Stimulated activated CD4-positive, alpha-beta T cell treated with anti-CD3 and anti-CD28 coated beads, Interleukin-4, amount 100 ng/mL, for 4 hours (primary cell): ENCODE measurements around the gene NPAS2.

Experiments used
- DNase-seq, 2 experiments: peaks; one replicate each; pipeline ENCODE4 v3.0.0-alpha.2; 2020

NPAS2 gene

DNA sequence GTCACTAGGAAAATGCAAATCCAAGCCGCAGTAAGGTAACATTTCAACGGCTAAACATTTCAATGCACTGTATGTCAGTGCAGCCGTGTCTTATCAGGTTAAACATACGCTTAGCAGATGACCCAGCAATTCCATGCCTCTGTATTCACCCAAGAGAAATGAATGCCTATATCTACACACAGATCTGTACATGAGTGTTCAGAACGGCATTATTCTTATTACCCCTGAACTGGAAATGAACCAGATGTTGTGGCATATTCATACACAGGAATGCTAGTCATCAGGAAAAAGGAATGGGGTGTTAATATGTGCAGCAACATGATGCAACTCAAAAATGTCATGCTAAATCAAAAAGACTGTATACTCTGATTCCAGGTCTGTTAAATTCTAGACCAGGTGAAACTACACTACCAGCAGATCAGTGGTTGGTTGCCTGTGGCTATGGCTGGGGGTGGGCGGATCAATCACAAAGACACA lies 101.8 kb downstream of the NPAS2 start:
- DNase-seq = no peak

DNA sequence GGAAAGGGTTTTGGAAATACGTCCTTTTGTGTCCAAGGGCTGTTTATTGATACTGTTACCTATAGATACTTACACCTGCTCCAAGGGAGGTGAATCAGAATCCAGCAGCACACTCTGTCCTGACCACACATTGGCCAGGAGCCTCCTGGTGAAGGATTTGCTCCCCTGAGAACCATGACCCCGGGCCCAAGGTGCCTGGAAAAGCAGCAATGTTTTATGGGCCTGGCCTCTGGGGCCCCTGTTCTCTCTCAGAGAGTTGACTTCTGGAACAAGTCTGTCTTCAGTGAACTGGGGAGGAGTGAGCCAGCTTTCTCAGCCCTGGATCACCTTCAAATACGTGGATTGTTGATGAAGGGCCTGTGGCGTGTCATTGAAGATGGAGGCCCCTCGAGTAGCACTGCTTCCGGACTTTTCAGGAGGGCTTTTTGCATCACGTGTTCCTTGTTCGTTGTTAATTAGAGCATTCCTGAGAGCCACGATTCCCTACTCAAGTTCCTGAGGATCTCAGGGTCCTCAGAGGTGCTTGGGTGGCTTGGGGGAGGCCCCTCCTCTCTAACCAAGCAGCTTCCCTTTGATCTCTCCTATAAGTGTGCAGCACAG lies 103.6 kb downstream of the NPAS2 start:
- DNase-seq = no peak

DNA sequence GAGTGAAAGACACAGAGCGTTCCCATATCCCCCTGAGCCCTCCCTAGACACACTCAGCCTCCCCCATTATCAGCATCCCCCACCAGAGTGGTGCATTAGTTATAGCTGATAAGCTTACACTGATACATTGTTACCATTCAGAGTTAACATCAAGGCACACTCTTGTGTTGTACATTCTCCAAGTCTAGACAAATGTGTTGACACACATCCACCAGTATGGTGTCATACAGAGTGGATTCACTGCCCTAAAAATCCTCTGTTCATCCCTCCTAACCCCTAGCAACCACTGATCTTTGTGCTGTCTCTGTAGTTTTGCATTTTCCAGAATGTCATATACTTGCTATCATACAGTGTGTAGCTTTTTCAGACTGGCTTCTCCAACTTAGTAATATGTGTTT lies 104.2 kb downstream of the NPAS2 start:
- no peak for DNase-seq

DNA sequence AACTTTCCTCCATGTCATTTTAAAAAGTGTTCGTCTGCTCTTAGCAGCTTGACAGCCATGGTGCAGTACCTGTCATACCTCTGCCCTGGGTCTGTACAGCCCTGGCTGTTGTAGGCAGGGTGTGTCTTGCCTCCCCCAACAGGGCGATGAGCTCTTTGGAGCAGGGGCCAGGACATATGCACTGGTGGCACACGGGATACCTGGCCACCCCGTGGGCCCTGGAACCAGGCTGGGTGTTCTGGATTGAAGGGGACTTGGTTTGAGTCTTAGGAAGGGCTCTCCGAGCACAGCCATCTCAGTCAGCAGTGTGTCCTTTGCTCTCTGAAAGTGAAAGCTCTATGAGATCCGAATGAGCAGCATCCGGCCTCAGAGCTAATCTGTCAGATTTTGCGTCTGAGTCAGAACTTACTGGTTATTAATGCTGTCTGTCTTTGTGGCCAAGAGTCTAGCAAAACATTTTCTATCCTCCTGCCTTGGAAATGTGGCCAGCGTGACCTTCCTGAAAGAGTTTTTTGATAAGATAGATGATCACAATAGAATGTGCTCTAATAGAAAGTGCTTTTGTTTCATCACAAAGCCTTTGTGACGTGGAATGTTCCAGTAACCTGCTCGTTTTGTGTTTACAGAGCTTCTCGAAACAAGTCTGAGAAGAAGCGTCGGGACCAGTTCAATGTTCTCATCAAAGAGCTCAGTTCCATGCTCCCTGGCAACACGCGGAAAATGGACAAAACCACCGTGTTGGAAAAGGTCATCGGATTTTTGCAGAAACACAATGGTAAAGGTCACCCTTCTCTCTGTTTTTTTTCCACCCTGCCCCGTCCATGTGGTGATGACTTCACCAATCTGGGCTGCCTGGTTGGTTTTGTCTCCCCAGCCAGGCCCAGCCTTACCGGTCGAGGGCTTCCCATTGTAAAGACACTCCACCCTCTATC lies 104.8 kb downstream of the NPAS2 start:
- DNase-seq = peak in 1 of 2 experiments; percentile 9

DNA sequence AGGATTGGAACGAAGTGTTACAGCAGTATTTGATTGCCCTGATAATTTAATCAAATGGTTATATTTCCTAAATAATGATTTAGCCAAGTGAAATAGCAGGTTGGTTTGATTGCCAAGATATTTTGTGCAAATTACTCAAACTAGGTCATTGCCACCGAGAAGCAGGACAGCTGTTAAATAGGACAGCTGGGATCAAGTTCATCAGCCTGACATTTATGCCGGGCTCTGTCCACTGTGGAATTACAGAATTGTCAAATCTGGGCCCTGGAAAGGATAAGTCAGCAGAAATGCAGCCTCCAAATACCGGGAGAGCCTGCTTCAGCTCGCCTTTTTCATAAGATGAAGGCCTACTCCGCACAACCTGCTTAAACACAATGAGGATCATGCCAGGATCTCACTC lies 108.3 kb downstream of the NPAS2 start:
- no peak for DNase-seq

DNA sequence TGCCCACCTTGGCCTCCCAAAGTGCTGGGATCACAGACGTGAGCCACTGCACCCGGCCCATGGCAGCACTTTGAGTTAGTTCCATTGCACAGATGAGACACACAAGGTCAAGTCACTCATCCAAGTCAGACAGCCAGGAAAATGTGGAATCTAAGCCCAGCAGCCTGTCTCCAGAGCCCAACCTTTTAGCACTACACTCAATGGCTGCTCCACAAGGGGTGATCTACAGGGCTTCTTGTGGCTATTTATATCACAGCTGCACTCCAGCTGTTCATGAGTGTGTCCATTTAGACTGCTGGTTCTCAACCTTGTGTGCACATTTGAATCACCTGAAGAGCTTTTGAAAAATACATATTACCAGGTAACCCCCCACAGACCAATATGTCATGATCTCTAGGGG lies 109.2 kb downstream of the NPAS2 start:
- no peak for DNase-seq

DNA sequence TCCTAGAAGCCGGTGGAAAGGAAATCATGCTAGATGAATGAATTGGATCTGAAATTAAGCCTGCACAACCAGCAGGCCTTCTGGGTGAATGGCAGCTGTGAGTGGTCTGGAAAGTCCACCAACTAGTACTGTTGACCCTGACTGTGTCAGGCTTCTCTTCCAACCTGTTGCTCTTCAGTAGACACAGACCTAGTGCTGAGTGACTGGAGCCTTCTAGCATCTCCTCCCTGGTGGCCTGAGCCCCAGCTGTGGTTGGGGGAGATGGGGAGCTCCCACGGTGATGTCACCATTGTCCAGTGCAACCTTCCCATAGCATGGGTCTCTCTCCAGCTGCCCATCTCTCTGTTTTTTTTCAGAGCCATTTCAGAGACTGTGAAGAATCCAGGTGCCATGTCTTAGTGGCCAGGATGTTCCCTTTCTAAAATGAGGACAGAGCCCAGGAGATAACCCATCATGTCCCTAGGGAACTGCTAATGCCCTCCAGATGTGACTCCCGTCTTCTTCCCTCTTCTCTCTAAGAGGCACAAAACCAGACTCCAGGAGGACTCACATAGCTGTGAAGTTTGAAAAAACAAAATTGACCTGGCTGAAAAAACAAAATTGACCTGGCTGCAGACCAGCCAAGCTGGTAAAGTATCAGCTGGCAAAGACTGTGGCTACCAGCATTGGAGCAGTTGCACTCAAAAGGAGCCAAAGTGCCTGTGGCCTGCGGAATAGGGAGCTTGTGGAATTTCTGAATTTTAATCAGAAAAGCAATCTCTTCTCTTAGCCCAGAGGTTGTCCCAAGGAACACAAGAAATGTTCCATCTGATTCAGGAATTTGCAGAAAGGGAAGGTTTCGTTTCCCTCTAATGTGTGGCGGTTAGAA lies 114.8 kb downstream of the NPAS2 start:
- no peak for DNase-seq

DNA sequence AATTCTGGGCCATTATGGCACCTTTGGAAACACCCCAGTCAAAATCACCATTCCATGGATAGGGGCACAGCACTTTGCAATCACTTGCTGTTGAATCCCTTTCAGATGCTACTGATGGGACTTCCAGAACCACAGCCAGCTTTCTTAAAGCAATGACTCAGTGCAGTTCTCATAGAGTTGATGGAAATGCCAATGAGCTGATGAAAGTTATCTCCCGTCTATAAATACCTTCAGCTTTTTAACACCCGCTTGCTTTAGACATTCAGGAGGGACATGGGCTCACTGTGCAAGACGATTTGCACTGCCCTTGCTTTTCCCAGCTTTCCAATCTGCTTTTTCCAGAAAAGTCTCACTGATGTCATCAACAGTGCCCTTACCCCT lies 115.4 kb downstream of the NPAS2 start:
- DNase-seq = no peak

DNA sequence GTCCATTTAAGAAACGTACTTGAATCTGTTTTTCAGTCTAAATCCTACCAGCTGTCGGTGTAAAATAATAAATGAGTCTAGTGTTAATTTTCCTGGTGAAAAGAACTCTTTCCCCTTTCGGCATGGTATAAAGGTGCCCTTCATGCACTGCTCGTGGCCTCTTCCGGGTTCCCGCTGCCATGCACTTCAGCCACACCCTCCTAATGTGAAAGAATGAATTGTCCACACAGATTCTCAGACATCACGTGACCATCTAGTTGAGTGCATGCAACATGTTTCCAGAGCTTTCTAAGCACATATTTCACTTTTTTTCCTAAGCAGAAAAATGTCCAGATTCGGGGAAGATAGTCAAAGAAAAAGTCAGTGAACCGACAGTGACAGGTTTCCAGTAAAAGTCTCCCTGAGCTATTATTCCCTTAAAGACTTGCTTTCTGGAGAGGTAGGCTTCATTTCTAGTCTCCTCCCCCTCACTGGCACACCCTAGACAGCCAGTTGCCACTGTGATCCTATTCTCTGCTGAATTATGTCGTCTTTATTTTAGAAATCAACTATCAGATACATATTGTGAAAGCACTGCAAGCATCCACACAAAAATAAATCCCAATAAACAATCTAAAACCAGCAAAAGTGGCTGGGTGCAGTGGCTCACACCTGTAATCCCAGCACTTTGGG lies 116.3 kb downstream of the NPAS2 start:
- no peak for DNase-seq

DNA sequence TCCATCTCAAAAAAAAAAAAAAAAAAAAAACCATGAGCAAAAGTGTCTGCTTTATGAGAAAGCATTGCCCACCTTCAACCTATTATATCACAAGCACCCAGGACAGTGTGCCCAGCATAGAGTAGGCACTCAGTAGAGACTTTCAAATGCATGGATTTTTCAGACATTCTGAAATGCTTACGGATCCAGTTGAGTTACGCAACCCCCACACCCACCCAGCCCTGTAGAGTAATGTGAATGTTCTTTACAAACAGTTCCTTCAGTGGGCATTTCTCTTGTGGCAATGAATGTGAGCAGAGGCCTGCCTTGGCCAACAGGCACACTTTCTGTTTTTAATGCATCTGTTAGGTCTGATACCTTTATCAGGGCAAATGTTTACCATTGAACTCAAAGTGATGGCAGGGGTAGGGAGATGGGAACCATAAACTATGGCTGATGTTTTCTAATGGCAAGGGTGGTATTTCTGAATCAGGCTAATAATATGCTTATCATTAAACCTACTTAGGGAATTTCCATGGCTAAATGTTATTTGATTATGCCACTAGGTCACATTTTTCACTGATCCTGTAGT lies 117.1 kb downstream of the NPAS2 start:
- no peak for DNase-seq

DNA sequence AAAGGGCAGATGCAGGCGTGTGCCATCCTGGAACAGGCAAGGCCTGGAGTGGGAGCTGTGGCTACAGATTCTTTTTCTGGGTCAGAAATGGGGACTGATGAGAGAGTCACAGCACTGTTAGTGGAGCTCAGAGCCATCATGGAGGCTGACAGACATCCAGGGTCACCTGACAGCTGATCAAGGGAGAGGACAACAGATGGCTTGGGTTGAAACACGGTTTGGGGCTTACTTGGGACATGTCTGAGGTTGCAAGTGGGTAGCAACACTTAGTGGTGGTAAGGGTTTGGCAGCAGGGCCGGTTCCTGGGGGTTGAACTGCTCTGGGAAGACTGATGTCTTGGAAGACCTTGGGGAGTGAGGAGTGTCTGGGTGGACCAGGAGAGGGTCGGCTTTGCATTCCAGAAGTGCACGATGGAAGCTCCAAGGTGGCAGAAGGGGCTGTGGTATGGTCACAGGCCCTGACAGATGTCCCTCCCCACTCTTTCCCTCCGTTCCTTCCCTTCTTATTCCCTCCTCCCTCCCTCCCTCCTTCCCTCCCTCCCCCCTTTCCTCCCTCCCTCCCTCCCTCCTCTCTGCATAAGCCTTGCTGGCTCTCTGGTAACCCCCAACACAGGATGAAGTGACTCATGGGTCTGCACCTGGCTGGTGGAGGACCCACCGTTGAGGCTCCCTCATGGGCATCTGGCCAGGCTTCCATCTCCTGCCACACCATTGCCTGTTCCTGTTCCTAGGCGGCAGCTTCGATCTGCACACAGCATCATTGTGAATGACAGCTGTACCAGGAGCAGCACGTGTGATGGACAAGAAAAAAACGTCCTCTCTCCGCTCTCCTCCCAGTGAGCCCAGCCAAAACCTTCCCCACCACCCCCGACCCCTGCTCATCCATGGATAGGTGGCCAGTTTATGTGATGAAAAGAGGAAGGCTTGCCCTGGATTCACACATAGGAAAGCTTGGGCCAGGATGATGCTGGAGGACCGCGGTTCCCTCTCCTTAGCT lies 118.4 kb downstream of the NPAS2 start:
- DNase-seq = no peak

DNA sequence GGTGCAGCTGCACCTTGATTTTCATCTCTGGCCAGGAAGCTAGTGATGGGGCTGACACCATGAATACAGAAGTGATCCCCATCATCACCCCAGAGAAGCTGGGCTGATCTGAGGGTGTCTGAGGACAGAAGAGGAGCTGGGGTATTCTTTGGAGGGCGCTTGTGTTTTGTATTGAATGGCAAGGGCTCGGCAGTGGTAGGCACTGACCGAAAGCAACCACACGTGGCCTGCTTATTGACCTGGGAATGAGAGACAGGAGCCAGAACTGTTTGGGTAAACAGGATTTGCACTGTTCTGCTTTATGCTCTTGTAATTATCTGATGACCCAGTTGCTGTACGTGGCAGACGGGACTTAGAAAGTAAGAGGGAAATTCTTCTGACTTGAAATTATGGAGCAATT lies 119.5 kb downstream of the NPAS2 start:
- DNase-seq = no peak

DNA sequence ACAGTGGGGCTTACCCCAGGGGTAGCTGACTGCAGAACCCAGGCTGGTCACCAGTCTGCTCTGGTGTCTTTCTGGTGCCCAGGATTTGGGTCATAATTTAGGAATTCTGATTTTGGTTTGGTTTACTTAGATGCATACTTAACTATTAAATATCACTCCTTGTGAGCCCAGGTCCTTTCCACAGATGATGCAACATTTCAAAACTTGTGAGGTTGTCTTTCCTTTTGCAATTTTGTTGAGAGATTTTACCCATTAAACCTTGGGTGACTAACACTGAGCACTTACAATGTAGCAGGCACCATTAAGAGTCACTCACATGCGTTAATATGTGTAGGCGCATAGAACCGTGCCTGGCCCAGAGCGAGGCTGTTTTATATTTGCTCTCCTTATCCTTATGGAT lies 120.3 kb downstream of the NPAS2 start:
- DNase-seq = no peak

DNA sequence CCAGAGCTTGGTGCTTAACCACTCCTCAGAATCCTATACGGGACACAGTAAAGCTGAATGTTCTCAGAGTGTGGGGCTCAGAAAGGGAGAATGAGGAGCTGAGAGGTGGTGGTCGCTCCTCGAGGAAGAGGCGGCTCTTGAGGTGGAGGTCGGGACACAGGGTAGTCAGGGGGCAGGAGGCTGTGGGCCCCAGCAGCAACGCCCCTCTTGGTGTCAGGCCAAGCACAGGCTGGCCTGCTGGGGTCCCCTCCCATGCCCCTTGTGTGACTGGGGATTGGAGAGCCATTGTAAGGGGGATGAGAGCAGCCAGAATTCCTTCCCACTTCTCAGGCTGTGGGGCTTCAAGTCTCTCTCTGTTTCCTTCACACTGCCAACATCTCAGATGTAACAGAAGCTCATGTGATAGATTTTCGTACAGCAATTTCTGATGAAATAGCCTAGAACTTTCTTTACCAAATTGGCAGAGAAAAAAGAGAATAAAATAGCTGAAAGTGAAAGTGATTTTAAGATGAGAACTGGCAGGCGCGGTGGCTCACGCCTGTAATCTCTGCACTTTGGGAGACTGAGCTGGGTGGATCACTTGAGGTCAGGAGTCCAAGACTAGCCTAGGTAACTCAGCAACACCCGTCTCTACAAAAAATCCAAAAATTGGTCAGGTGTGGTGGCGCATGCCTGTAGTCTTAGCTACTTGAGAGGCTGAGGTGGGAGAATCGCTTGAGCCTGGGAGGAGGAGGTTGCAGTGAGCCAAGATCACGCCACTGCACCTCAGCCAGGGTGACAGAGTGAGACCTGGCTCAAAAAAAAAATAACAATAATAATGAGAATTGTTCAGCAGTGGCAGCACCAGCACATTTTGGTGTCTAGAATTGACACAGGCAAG lies 121.1 kb downstream of the NPAS2 start:
- DNase-seq = no peak

DNA sequence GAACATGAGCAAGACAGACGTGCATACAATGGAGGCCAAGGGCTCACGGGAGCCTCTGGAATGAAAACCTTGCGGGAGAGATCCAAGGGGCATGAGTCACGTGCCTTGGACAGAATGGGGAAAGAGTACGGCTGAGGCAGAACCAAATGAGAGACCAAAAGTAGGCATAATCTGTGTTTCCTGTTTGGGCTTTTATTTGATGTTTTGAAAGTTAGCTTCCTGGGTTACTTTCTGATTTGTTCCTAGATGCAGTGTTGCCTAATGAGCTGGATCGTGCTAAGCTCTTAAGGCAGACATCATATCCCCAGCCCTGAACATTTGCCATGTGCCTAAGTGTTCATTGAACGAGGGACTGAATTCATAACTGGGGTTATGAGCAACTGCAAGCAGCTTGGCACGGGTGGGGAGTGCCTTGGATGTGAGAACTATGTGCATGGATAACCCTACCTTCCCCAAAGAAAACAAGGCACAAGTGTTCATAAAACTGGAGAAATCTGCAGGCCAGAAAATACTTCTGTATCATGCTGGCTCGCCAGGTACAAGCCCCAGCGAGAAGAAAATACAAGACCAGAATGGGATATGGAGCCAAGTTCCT lies 121.8 kb downstream of the NPAS2 start:
- DNase-seq = no peak

DNA sequence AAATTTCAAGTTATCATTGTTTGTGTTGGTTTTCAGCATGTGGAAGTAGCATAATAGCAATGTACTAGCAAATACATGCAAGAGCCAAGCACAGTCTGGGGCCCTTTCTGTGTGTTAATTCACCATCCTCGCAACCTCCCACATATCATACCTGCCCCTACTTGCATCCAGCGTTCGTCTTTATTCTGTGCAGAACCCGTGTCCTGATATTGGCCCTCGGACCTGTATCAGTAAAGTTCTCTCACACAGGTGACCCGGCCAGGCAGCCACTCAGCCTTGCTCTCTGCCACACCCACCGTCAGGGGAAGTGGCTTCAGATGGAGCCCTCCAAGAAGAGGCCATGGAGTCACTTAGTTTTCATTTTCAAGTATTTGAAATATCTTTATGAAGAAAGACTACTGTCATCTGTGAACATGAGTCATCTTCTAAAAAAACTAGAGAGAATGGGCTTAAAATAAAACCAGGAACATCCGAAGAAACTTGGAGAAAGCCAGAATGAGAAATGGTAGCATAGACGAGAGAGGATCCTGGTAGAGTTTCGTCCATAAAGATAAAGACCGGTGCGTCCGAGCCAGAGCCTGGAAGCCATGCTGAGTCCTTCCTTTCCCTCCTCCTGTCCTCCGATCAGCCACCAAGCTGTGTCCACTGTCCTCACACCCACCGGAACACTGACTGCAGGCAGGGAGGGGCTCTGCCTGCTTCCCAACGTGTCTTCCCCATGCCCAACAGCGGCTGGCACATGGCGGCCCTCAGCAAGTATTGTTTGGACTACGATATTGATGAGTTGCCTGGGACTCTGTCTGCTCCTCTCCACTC lies 124.9 kb downstream of the NPAS2 start:
- DNase-seq = no peak

DNA sequence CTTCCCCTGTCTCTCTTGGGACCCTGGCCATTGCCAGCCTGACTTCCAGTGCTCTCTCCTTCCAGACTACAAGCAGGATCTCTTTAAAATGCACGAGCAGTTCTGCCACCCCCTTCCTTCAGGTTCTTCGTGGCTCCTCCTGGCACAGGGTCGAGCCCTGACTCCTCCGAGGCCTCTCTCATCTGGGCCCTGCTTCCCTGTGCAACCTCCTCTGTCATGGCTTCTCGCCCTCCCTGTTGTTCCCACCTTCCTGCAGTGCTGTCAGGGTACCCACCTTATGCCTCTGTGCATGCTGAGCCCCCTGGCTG lies 125.4 kb downstream of the NPAS2 start:
- DNase-seq = no peak

DNA sequence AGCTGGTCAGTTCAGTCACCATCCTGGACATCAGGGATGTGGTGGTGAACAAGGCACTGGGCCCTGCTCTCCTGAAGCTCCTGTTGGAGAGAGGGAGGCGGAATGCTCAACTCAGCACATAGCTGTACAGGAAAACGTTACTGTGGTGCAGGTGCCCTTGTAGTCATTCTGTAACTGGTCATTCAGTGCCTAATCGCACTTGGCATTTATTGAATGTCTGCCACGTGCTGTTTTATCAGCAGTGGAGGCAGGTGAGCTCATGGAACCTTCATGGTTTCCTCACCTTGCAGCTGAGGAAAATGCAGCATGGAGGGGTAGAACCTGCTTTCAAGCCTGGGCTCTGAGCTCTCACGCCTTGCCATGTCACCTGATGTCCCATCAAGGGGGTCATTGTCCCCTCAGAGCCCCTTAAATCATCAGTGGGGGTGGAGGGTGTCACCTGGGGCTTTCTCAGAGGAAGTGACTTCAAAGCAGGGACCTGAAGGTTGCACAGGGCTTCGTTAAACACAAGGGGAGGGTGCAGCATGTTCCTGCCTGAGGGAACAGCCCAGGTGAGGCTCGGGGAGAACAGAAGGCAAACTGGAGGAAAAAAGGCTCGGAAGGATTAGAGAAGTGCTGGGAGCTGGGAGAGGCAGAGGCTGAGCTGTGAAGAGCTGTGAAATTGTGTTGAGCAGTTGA lies 126.1 kb downstream of the NPAS2 start:
- no peak for DNase-seq
